CD4-positive, CD25-positive, alpha-beta regulatory T cell (primary cell): ENCODE results near the gene ASTN2. TPM values are rescaled to one million over a fixed set of nuclear protein-coding genes. Genes with fewer than 3 reads are reported as not detected.

Source experiments
- ATAC-seq, 2 donors: fragments of 150-1000 bp; cut with Tn5 transposase; one replicate each; pipeline ENCODE4 v1.10.0; 2021; ENCODE audit warnings: low read depth in 2 of 2, moderate number of reproducible peaks in 2 of 2, moderate library complexity in 1 of 2
- DNase-seq, 3 donors: peaks; one replicate each; pipeline versions ENCODE4 v3.0.0 to v3.0.0-alpha.2; 2012 to 2022; ENCODE audit warnings: mixed read lengths in 1 of 3
- H3K27ac ChIP-seq: one replicate; pipeline ENCODE4 v1.7.0; 2013; ENCODE audit warnings: mild to moderate bottlenecking, low read length; ENCODE audit not compliant: insufficient read depth, poor library complexity, severe bottlenecking
- H3K27me3 ChIP-seq: one replicate; pipeline ENCODE4 v1.7.0; 2013; ENCODE audit warnings: low read length; ENCODE audit not compliant: control insufficient read depth, insufficient read depth
- H3K36me3 ChIP-seq: one replicate; pipeline ENCODE4 v1.7.0; 2013; ENCODE audit warnings: mild to moderate bottlenecking, low read length, moderate library complexity; ENCODE audit not compliant: control insufficient read depth, insufficient read depth
- H3K4me1 ChIP-seq: 2 replicates; pipeline ENCODE4 v1.7.0; 2013; ENCODE audit warnings: mild to moderate bottlenecking, low read length; ENCODE audit not compliant: insufficient read depth, control insufficient read depth, poor library complexity, severe bottlenecking
- H3K4me3 ChIP-seq: one replicate; pipeline ENCODE4 v1.7.0; 2013; ENCODE audit warnings: low read depth, mild to moderate bottlenecking, low read length, moderate library complexity
- H3K9me3 ChIP-seq, 2 experiments: 1 replicate in 1 of 2; 2 replicates in 1 of 2; pipeline ENCODE4 v1.7.0; 2013; ENCODE audit warnings: low read length in 2 of 2, mild to moderate bottlenecking in 1 of 2, moderate library complexity in 1 of 2; ENCODE audit not compliant: control insufficient read depth in 2 of 2
- H3K27ac Mint-ChIP-seq, 3 donors: one replicate each; pipeline ENCODE4 v1.8.0; 2020 to 2022; ENCODE audit warnings: mild to moderate bottlenecking in 3 of 3, mixed read lengths in 3 of 3, moderate library complexity in 2 of 3
- H3K27me3 Mint-ChIP-seq: one replicate; pipeline ENCODE4 v1.8.0; 2022; ENCODE audit warnings: mild to moderate bottlenecking, mixed read lengths
- H3K36me3 Mint-ChIP-seq: one replicate; pipeline ENCODE4 v1.8.0; 2020; ENCODE audit warnings: mixed read lengths
- H3K4me1 Mint-ChIP-seq, 4 donors: one replicate each; pipeline ENCODE4 v1.8.0; 2020 to 2022; ENCODE audit warnings: mixed read lengths in 4 of 4, mild to moderate bottlenecking in 1 of 4
- H3K4me3 Mint-ChIP-seq, 4 donors: one replicate each; pipeline ENCODE4 v1.8.0; 2020 to 2022; ENCODE audit warnings: mild to moderate bottlenecking in 4 of 4, mixed read lengths in 4 of 4, moderate library complexity in 3 of 4
- H3K9me3 Mint-ChIP-seq, 7 donors: one replicate each; pipeline ENCODE4 v1.8.0; 2020 to 2022; ENCODE audit warnings: mixed read lengths in 7 of 7, mild to moderate bottlenecking in 3 of 7, moderate library complexity in 2 of 7
- polyA plus RNA-seq, 4 donors: library from polyadenylated mRNA; unstranded; fragments of 300-500 nt; fragmentation: Illumina TruSeq; gene quantifications; one replicate each; pipeline ENCODE4 v1.2.3, GENCODE V29; 2021
- total RNA-seq: library from RNA; stranded (reverse); gene quantifications from one replicate; pipeline ENCODE4 v1.2.3, GENCODE V29; 2022

ASTN2 gene
- total and polyA plus RNA-seq, 5 donors from 2014 or later: 5.0 to 9.9 (median 7.4) TPM

DNA sequence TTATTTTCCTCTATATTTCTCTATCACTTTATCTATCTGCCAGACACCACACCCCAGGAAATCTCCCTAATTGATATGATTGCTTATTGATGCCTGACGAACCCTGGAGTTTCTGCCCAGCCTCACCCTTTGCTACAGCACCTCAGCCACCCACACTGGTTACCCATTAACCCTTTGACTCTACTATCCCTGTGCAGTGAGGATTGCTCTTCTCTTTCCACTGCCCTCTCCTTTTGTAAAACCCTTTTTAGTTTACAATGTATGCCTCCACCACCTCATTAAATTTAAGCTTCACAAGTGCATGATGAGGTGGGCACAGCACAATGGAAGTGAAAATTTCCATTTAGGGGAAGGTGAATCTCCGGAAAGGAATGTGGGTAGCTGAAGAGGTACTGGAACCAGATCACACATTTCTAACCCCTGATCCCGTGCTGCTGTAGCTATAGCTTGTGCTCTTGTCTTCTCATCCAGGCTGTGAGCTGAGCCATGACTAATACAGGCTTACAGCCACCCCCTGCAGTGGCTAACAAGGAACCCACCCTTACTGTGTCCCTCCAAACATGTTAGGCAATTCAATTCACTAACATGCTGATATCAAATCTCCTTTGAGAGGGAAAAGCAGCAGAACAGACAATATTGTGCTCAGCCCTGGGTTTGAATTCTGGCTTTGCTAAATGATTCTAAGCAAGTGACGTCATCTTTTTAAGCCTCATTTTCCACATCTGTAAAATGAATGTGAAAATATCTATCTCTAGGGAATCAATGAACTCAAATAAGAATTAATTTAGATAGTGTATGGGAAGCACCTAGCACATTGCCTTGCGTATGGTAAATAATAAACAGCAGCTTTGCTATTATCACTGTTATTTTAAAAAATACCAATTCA is 914.6 kb downstream of the ASTN2 start:
- ATAC-seq (no peak), DNase-seq (no peak)
- no peaks in the 10 kb centered on the region for H3K36me3 ChIP-seq
- peaks cover 0 to 5% (median 0%) of the 10 kb centered on the region in 4 donors for H3K4me1 Mint-ChIP-seq
- peaks cover 0 to 4% (median 0%) of the 10 kb centered on the region in 7 donors for H3K9me3 Mint-ChIP-seq
- H3K4me3 Mint-ChIP-seq: no peak overlapping the region
- H3K27ac ChIP-seq: no peak overlapping the region
- no peaks in the 10 kb centered on the region for H3K27me3 Mint-ChIP-seq
- no peaks in the 10 kb centered on the region for H3K27me3 ChIP-seq
- H3K27ac Mint-ChIP-seq: no peak overlapping the region
- H3K4me1 ChIP-seq: no peaks in the 10 kb centered on the region
- H3K4me3 ChIP-seq: no peak overlapping the region
- no peaks in the 10 kb centered on the region for H3K9me3 ChIP-seq
- peaks cover 4% of the 10 kb centered on the region for H3K36me3 Mint-ChIP-seq

DNA sequence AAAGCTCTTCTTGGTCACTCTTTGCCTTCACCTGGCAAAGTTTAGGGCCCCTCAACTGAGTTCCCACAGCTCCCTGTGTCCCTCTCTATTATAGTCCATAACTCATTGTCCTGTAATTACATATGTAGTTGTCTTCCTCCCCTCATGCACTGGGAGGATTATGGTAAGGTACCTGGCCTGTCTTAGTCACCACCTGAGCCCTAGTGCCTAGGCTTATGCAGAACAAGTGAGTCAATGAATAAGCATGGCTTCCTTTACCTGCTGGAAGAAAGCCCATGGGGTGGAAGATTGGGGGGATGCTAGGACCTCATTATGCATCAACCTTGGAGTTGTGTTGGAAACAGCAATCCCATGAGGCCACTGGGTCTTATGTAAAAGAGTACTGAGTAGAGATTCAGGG is 915.4 kb downstream of the ASTN2 start:
- no peak overlapping the region for H3K4me3 Mint-ChIP-seq
- peaks cover 0 to 5% (median 0%) of the 10 kb centered on the region in 4 donors for H3K4me1 Mint-ChIP-seq
- H3K9me3 Mint-ChIP-seq: peaks cover 0 to 4% (median 0%) of the 10 kb centered on the region in 7 donors
- peaks cover 4% of the 10 kb centered on the region for H3K36me3 Mint-ChIP-seq
- Histone ChIP-seq H3K36me3 (no peaks in the 10 kb centered on the region), H3K27me3 (no peaks in the 10 kb centered on the region), H3K4me3 (no peak overlapping the region), H3K4me1 (no peaks in the 10 kb centered on the region), H3K27ac (no peak overlapping the region), H3K9me3 (no peaks in the 10 kb centered on the region)
- ATAC-seq (no peak), DNase-seq (no peak)
- no peak overlapping the region for H3K27ac Mint-ChIP-seq
- H3K27me3 Mint-ChIP-seq: no peaks in the 10 kb centered on the region

DNA sequence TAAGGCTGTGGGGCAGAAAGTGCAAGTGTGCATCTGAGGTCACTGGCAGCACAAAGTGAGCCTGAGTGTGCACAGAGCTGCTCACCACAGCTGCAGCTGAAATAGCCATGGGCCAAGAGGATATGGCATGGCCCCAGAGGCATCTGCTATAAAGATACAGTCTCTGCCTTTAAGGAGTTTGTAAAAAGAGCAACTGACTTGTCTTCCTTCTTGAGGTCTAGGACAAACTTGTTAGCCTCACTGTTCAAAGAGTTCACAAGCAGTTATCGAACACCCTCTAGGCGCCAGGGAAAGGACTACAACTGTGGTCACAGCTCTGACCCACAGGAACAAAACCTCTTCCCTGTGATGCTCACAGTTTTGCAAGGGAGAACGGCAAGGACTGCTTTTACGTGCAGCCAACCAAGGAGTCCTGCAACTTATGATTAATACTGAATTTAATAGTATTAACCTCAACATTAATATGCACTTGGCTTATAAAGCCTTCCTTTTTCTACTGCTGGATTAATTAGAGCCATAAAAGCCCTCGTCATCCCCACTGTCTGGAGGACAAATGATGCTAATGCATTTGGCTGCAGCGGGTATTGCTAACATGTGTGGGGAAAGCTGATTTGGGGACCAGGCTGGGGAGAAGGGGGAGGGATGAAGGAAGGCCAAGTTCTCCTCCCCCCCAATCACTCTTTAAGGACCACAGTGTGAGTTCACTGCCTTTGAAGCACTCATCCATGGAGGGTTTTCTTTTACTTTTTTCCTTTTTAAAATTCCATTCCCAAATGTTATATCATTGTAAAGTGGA is 917.6 kb downstream of the ASTN2 start:
- Mint-ChIP-seq H3K9me3 (peaks cover 0 to 4% (median 0%) of the 10 kb centered on the region in 7 donors), H3K4me3 (no peak overlapping the region), H3K36me3 (peaks cover 4% of the 10 kb centered on the region), H3K27me3 (no peaks in the 10 kb centered on the region), H3K4me1 (peaks cover 0 to under 1% (median 0%) of the 10 kb centered on the region in 4 donors), H3K27ac (no peak overlapping the region)
- H3K4me1 ChIP-seq: no peaks in the 10 kb centered on the region
- no peaks in the 10 kb centered on the region for H3K36me3 ChIP-seq
- DNase-seq: no peak
- ATAC-seq: no peak
- no peaks in the 10 kb centered on the region for H3K9me3 ChIP-seq
- H3K27me3 ChIP-seq: no peaks in the 10 kb centered on the region
- H3K27ac ChIP-seq: no peak overlapping the region
- no peak overlapping the region for H3K4me3 ChIP-seq

DNA sequence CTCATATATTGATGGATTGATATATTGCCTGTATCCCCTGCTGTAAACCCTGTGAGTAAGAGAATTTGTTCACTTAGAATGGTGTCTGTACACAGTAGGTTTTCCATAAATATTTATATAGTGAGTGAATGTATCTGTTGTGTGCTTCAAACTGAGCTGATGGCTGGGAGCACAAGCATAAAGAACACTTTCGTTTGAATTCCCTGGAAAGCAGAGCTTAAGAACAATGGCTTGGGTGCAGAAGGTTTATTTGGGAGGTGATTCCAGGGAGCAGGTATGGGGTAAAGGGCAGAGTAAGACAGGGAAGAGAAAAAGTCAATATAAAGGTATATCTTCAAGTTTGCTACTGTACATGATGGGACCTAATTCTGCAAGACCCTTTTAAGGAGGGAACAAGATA is 918.7 kb downstream of the ASTN2 start:
- ATAC-seq: no peak
- Histone ChIP-seq H3K27me3 (no peaks in the 10 kb centered on the region), H3K4me3 (no peak overlapping the region), H3K9me3 (no peaks in the 10 kb centered on the region), H3K27ac (no peak overlapping the region), H3K4me1 (no peaks in the 10 kb centered on the region), H3K36me3 (no peaks in the 10 kb centered on the region)
- H3K4me1 Mint-ChIP-seq: no peaks in the 10 kb centered on the region
- DNase-seq: no peak
- peaks cover 0 to 2% (median 0%) of the 10 kb centered on the region in 7 donors for H3K9me3 Mint-ChIP-seq
- H3K27ac Mint-ChIP-seq: no peak overlapping the region
- no peaks in the 10 kb centered on the region for H3K27me3 Mint-ChIP-seq
- H3K36me3 Mint-ChIP-seq: no peaks in the 10 kb centered on the region
- no peak overlapping the region for H3K4me3 Mint-ChIP-seq

DNA sequence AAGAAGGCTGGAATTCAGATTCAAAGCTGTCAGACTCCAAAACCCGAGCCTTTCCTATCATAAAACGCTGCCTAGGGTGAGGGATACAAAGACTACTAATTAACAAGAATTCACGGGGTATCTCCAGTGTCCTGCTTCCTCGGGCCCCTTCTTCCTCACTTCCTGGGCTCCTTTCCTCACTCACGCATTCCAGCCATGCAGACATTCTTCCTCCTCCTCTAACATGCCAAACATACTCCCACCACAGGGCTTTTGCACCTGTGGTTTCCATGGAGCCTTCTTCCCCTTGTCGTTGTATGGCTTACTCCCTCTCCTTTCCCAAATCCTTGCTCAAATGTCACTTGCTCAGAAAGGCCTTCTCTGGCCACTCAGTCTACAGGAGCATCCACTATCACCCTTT is 919.1 kb downstream of the ASTN2 start:
- Histone ChIP-seq H3K36me3 (no peaks in the 10 kb centered on the region), H3K9me3 (no peaks in the 10 kb centered on the region), H3K4me3 (no peak overlapping the region), H3K27me3 (no peaks in the 10 kb centered on the region), H3K4me1 (no peaks in the 10 kb centered on the region), H3K27ac (no peak overlapping the region)
- no peaks in the 10 kb centered on the region for H3K4me1 Mint-ChIP-seq
- H3K4me3 Mint-ChIP-seq: no peak overlapping the region
- DNase-seq (no peak), ATAC-seq (no peak)
- no peak overlapping the region for H3K27ac Mint-ChIP-seq
- H3K9me3 Mint-ChIP-seq: peaks cover 0 to 2% (median 0%) of the 10 kb centered on the region in 7 donors
- H3K27me3 Mint-ChIP-seq: no peaks in the 10 kb centered on the region
- no peaks in the 10 kb centered on the region for H3K36me3 Mint-ChIP-seq

DNA sequence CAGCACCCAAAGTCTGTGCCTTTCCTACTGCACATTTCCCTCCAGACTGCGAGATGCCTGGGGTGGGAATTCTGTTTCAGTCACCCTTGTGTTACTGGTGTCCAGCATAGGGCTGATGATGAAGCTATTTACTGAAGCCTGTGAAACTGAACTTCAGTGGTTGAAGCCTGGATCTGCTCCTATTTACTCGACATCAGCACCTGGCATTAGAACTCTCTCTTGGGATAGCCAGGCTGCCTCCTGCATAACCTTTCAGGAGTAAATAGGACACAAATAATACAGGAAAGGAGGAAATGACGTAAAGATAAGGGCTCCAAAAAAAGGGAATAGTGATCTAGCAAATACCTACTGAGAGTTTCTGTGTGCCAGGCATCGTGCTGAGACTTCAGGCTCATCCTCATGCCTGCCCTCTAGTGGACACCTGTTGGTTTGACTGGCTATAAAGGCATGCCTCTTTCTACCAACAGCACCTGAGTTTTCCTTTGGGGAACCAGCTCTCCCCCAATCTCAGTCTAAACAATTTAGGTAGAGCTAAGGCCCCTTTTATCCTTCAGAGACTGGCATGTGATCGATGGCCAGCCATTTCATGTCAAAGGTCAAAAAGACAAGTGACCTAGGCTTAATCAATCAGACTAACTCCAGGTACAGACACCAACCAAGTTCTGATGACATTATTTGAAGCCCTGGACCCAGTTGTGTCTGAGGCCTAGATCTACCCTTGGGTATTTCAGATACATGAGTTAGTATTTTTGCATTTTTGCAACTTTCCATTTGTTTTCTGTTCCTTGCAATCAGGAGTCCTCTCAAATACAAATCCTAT is 919.8 kb downstream of the ASTN2 start:
- Histone ChIP-seq H3K27ac (no peak overlapping the region), H3K9me3 (no peaks in the 10 kb centered on the region), H3K4me1 (no peaks in the 10 kb centered on the region), H3K36me3 (no peaks in the 10 kb centered on the region), H3K27me3 (no peaks in the 10 kb centered on the region), H3K4me3 (no peak overlapping the region)
- H3K27me3 Mint-ChIP-seq: no peaks in the 10 kb centered on the region
- peaks cover 0 to 3% (median 0%) of the 10 kb centered on the region in 7 donors for H3K9me3 Mint-ChIP-seq
- no peak overlapping the region for H3K4me3 Mint-ChIP-seq
- H3K36me3 Mint-ChIP-seq: no peaks in the 10 kb centered on the region
- H3K4me1 Mint-ChIP-seq: no peaks in the 10 kb centered on the region
- DNase-seq (peak in 1 of 3 donors; percentile 46), ATAC-seq (no peak)
- no peak overlapping the region for H3K27ac Mint-ChIP-seq

DNA sequence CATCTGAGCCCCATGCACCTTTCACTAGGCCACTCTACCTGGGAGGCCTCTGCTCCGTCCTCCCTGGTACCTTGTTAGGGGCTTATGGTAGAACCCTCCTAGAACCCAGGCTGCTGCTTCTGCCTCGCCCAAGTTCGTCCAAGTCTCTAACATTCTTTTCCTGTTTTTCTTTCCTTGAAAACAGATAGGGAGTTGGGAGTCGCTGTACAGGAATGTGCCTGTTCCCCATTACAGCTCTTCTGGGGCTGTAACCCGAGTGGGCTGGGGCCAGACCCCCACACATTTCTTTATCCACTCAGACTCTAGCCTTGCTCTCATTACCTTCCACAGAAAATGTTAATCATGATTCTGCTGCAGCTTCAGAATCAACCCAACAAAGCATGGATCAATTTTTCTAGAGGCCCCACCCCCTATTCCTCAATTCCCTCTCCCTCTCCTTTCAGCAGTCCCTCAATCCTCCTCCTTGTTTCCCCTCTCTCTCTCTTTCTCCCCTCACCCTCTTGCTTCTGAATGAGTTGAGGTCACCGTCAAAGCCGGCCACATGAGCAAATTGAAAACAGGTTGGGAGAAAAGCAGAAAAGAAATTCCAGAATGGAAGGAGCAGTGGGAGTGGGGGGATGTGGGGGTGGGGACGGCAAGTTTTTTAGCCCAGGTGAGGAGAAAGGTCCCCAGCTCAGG is 921.5 kb downstream of the ASTN2 start:
- Mint-ChIP-seq H3K27me3 (no peaks in the 10 kb centered on the region), H3K9me3 (peaks cover 0 to 3% (median 0%) of the 10 kb centered on the region in 7 donors), H3K4me3 (no peak overlapping the region), H3K4me1 (no peaks in the 10 kb centered on the region), H3K27ac (no peak overlapping the region), H3K36me3 (no peaks in the 10 kb centered on the region)
- Histone ChIP-seq H3K4me1 (no peaks in the 10 kb centered on the region), H3K36me3 (no peaks in the 10 kb centered on the region), H3K27ac (no peak overlapping the region), H3K9me3 (no peaks in the 10 kb centered on the region), H3K27me3 (no peaks in the 10 kb centered on the region), H3K4me3 (no peak overlapping the region)
- ATAC-seq (no peak), DNase-seq (no peak)
